Mucosa of rectum (tissue), 2 donors: ENCODE data around the gene GLRA3.
"Not testable (repeated sequence)": the region's sequence is repeated elsewhere in the genome, so short reads cannot be mapped to it uniquely, and the experiment has no call there.

Experiments
- H3K27ac ChIP-seq, 2 donors: one replicate each; pipeline ENCODE4 v1.7.0; 2013; ENCODE audit warnings: inconsistent platforms in 2 of 2, low read depth in 2 of 2, low read length in 2 of 2
- H3K27me3 ChIP-seq, 2 donors: one replicate each; pipeline ENCODE4 v1.7.0; 2013; ENCODE audit warnings: low read length in 2 of 2; ENCODE audit not compliant: control insufficient read depth in 2 of 2, insufficient read depth in 2 of 2
- H3K36me3 ChIP-seq, 2 donors: one replicate each; pipeline ENCODE4 v1.7.0; 2013; ENCODE audit warnings: low read length in 2 of 2; ENCODE audit not compliant: control insufficient read depth in 2 of 2, insufficient read depth in 2 of 2
- H3K4me1 ChIP-seq, 2 donors: one replicate each; pipeline ENCODE4 v1.7.0; 2013; ENCODE audit warnings: low read length in 2 of 2, mild to moderate bottlenecking in 1 of 2; ENCODE audit not compliant: control insufficient read depth in 2 of 2, insufficient read depth in 2 of 2
- H3K4me3 ChIP-seq, 2 donors: one replicate each; pipeline ENCODE4 v1.7.0; 2013; ENCODE audit warnings: low read length in 2 of 2
- H3K9ac ChIP-seq, 2 donors: one replicate each; pipeline ENCODE4 v1.7.0; 2013; ENCODE audit warnings: low read length in 2 of 2, low read depth in 1 of 2, mild to moderate bottlenecking in 1 of 2
- H3K9me3 ChIP-seq, 2 donors: one replicate each; pipeline ENCODE4 v1.7.0; 2013; ENCODE audit warnings: low read length in 2 of 2; ENCODE audit not compliant: control insufficient read depth in 2 of 2
- donor health status: healthy.
- donor health status: Normal muscosa, but diverticular disease.

GLRA3 gene

GRCh38 chr4:174815282-174815681 is 13.8 kb downstream of the GLRA3 start:
- H3K27ac ChIP-seq = no peak overlapping the region
- no peaks in the 10 kb centered on the region for H3K27me3 ChIP-seq
- H3K36me3 ChIP-seq = no peaks in the 10 kb centered on the region
- H3K9ac ChIP-seq = no peak overlapping the region
- peaks cover 0 to 5% of the 10 kb centered on the region in 2 donors for H3K9me3 ChIP-seq
- no peak overlapping the region for H3K4me3 ChIP-seq
- no peaks in the 10 kb centered on the region for H3K4me1 ChIP-seq

GRCh38 chr4:174813292-174813691 is 15.8 kb downstream of the GLRA3 start:
- H3K4me1 ChIP-seq = no peaks in the 10 kb centered on the region
- H3K27me3 ChIP-seq = no peaks in the 10 kb centered on the region
- H3K9me3 ChIP-seq = peaks cover 0 to 5% of the 10 kb centered on the region in 2 donors
- H3K27ac ChIP-seq = no peak overlapping the region
- no peaks in the 10 kb centered on the region for H3K36me3 ChIP-seq
- no peak overlapping the region for H3K9ac ChIP-seq
- H3K4me3 ChIP-seq = no peak overlapping the region

- Histone ChIP-seq H3K4me1 (no peaks in the 10 kb centered on the region), H3K4me3 (no peak overlapping the region), H3K36me3 (no peaks in the 10 kb centered on the region), H3K27me3 (no peaks in the 10 kb centered on the region), H3K9me3 (peaks cover 0 to 2% of the 10 kb centered on the region in 2 donors), H3K9ac (no peak overlapping the region), H3K27ac (no peak overlapping the region)
Measured at GRCh38 chr4:174810834-174811233, 18.2 kb downstream of the GLRA3 start.

GRCh38 chr4:174808836-174809235 is 20.2 kb downstream of the GLRA3 start:
- no peak overlapping the region for H3K27ac ChIP-seq
- H3K9me3 ChIP-seq = no peaks in the 10 kb centered on the region
- no peak overlapping the region for H3K9ac ChIP-seq

GRCh38 chr4:174808119-174808518 is 20.9 kb downstream of the GLRA3 start:
- H3K4me3 ChIP-seq = no peak overlapping the region
- H3K36me3 ChIP-seq = no peaks in the 10 kb centered on the region
- no peak overlapping the region for H3K9ac ChIP-seq
- no peak overlapping the region for H3K27ac ChIP-seq
- H3K9me3 ChIP-seq = no peaks in the 10 kb centered on the region
- H3K27me3 ChIP-seq = no peaks in the 10 kb centered on the region
- H3K4me1 ChIP-seq = no peaks in the 10 kb centered on the region

More at GRCh38 chr4:174808836-174809235, 20.2 kb downstream of the GLRA3 start:
- Histone ChIP-seq H3K4me1 (no peaks in the 10 kb centered on the region), H3K4me3 (no peak overlapping the region), H3K36me3 (no peaks in the 10 kb centered on the region), H3K27me3 (no peaks in the 10 kb centered on the region)

GRCh38 chr4:174805746-174806145 is 23.3 kb downstream of the GLRA3 start:
- no peaks in the 10 kb centered on the region for H3K9me3 ChIP-seq
- H3K9ac ChIP-seq = no peak overlapping the region
- H3K4me1 ChIP-seq = no peaks in the 10 kb centered on the region
- no peaks in the 10 kb centered on the region for H3K36me3 ChIP-seq
- H3K4me3 ChIP-seq = no peak overlapping the region
- no peak overlapping the region for H3K27ac ChIP-seq
- H3K27me3 ChIP-seq = no peaks in the 10 kb centered on the region

GRCh38 chr4:174794543-174795094 is 34.4 kb downstream of the GLRA3 start:
- Histone ChIP-seq H3K27me3 (no peaks in the 10 kb centered on the region), H3K27ac (no peak overlapping the region), H3K4me3 (no peak overlapping the region), H3K9me3 (peaks cover 0 to 2% of the 10 kb centered on the region in 2 donors), H3K4me1 (no peaks in the 10 kb centered on the region), H3K36me3 (no peaks in the 10 kb centered on the region), H3K9ac (no peak overlapping the region)

- Histone ChIP-seq H3K4me1 (no peaks in the 10 kb centered on the region), H3K9me3 (peaks cover 0 to 2% of the 10 kb centered on the region in 2 donors), H3K27ac (no peak overlapping the region), H3K4me3 (no peak overlapping the region), H3K27me3 (no peaks in the 10 kb centered on the region), H3K36me3 (no peaks in the 10 kb centered on the region), H3K9ac (no peak overlapping the region)
Measured at GRCh38 chr4:174789657-174790056, 39.4 kb downstream of the GLRA3 start.

- H3K4me3 ChIP-seq, H3K27ac ChIP-seq, H3K36me3 ChIP-seq, H3K9ac ChIP-seq, H3K9me3 ChIP-seq, H3K4me1 ChIP-seq, H3K27me3 ChIP-seq: not testable (repeated sequence)
Measured at GRCh38 chr4:174778274-174778986, 50.6 kb downstream of the GLRA3 start.

GRCh38 chr4:174775366-174775765 is 53.7 kb downstream of the GLRA3 start:
- no peak overlapping the region for H3K9ac ChIP-seq
- H3K4me3 ChIP-seq = no peak overlapping the region
- no peaks in the 10 kb centered on the region for H3K36me3 ChIP-seq
- H3K27ac ChIP-seq = no peak overlapping the region
- H3K9me3 ChIP-seq = no peaks in the 10 kb centered on the region
- no peaks in the 10 kb centered on the region for H3K4me1 ChIP-seq
- no peaks in the 10 kb centered on the region for H3K27me3 ChIP-seq
